ENCODE measurements around the gene EML6. TPM values are rescaled to one million over a fixed set of nuclear protein-coding genes. Genes with fewer than 3 reads are reported as not detected.

Gene EML6
- total and polyA plus RNA-seq, 2 of the 8 experiments (the other 6 are each of a cell fraction or from before 2014, with no cell fraction given): 1.2 to 1.6 TPM

DNA sequence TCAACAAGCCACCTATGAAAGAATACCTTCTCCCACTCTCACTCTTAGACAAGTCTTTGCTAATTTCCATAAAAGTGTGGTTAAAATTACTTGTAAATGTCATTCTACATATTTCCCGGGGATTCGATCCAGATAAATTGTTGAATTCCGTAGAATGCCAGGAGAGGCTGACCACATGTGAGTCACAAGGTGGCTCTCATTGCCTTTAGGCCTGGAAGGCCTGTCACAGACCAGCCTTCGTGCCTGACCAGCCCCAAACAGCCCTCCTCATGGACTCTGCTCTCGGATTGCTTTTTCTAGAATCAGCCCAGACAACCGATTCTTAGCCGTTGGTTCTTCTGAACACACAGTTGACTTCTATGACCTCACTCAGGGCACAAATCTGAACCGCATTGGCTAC is 240.8 kb downstream of the EML6 start:
- Histone ChIP-seq H3K27me3 (replicated peaks in 1 of 4; ENCODE audit: control insufficient read depth in 3 of 4, extremely low read depth in 1 of 4, insufficient read depth in 3 of 4, low read length in 3 of 4) (no peaks in the 10 kb centered on the region), H3K36me3 (ENCODE audit: control insufficient read depth in 2 of 4, insufficient read depth in 4 of 4, low read length in 3 of 4) (no peaks in the 10 kb centered on the region), H4K20me1 (replicated peaks in 1 of 2; ENCODE audit: control insufficient read depth in 1 of 2, insufficient read depth in 2 of 2, low read length in 2 of 2) (no peaks in the 10 kb centered on the region), H2AFZ (ENCODE audit: low read length) (no peak overlapping the region), H2AK5ac (ENCODE audit: low read depth, low read length) (no peak overlapping the region), H4K8ac (ENCODE audit: extremely low read depth, insufficient read depth, low read length) (no peak overlapping the region), H3K4me2 (ENCODE audit: insufficient read depth in 1 of 2, low read depth in 2 of 2, low read length in 2 of 2) (no peak overlapping the region), H3K79me2 (ENCODE audit: control insufficient read depth in 1 of 2, insufficient read depth in 2 of 2, low read length in 2 of 2) (no peaks in the 10 kb centered on the region), H2BK12ac (ENCODE audit: low read depth, low read length) (no peak overlapping the region), H3K18ac (ENCODE audit: extremely low read depth, low read length) (no peak overlapping the region), H3K14ac (ENCODE audit: insufficient read length) (no peak overlapping the region), H2BK5ac (ENCODE audit: low read depth, low read length) (no peak overlapping the region), H3K9me3 (ENCODE audit: insufficient read depth in 2 of 2, low read depth in 1 of 2, low read length in 1 of 2) (no peaks in the 10 kb centered on the region), H2BK120ac (replicated peaks; ENCODE audit: low read depth, low read length) (no peak overlapping the region), H3K4ac (replicated peaks; ENCODE audit: insufficient read length, low read depth, low read length) (no peak overlapping the region), H3K23me2 (ENCODE audit: low read depth, low read length) (no peaks in the 10 kb centered on the region), H4K5ac (ENCODE audit: insufficient read length, low read depth, low read length) (no peak overlapping the region), H3K4me3 (ENCODE audit: extremely low read depth in 1 of 4, insufficient read depth in 2 of 4, low read depth in 3 of 4, low read length in 4 of 4) (no peak overlapping the region), H3K56ac (replicated peaks; ENCODE audit: insufficient read length, low read depth, low read length) (no peak overlapping the region), H3K27ac (ENCODE audit: low read depth, low read length) (no peak overlapping the region), H3K79me1 (ENCODE audit: low read depth, low read length) (no peaks in the 10 kb centered on the region; the same call in 1 of the 2 replicates), H3K9ac (replicated peaks in 1 of 4; ENCODE audit: extremely low read depth in 1 of 4, low read depth in 3 of 4, low read length in 3 of 4) (no peak overlapping the region), H3K4me1 (replicated peaks in 1 of 4; ENCODE audit: control insufficient read depth in 3 of 4, insufficient read depth in 4 of 4, low read length in 3 of 4) (peaks cover 0 to 3% (median 1%) of the 10 kb centered on the region in 4 experiments; a peak in 2 of 7 replicates), H2BK20ac (ENCODE audit: low read length) (no peak overlapping the region), H3K23ac (ENCODE audit: insufficient read length) (no peak overlapping the region), H2BK15ac (ENCODE audit: low read length) (no peak overlapping the region), H4K91ac (replicated peaks; ENCODE audit: insufficient read length, low read length) (no peak overlapping the region)
- WGBS, 2 experiments (ENCODE audit: extremely low coverage in 1 of 2, insufficient coverage in 1 of 2, insufficient read length in 1 of 2, insufficient replicate concordance in 2 of 2, low coverage in 1 of 2, low lambda C conversion rate in 2 of 2, missing lambda C conversion rate in 1 of 2): 89% methylated on average over 8 of the region's 8 CpGs; no CpG with 5 or more reads in 1 of the 2 experiments
- DNase-seq (ENCODE audit: low read depth in 1 of 2, low spot score in 2 of 2) (no peak), FAIRE-seq (no peak)
- ChIA-PET POLR2A (ENCODE audit: partially characterized antibody) (no interaction called here), CTCF (ENCODE audit: partially characterized antibody) (interaction anchor here (1.0 kb wide), 1 partner anchor 8 kb away, joined by 4 read pairs; no protein-coding TSS in a partner anchor)
- TF ChIP-seq SIX5 (IDR thresholded peaks at IDR 0.05; ENCODE audit: low read depth, low read length): no peak
- TF ChIP-seq TEAD4 (IDR thresholded peaks at IDR 0.05; ENCODE audit: low read depth, low read length): no peak
- TF ChIP-seq CHD1 (IDR thresholded peaks at IDR 0.05; ENCODE audit: low read depth, low read length): no peak
- no peak for TF ChIP-seq CHD2 (IDR thresholded peaks at IDR 0.05; ENCODE audit: low read length)
- no peak for TF ChIP-seq HDAC2 (IDR thresholded peaks at IDR 0.05; ENCODE audit: borderline replicate concordance in 1 of 2, low read depth in 2 of 2, low read length in 2 of 2)
